GM18907 (cell line): ENCODE measurements around the gene GREB1.

Source experiments
- ATAC-seq: cut with Tn5 transposase; IDR thresholded peaks from one replicate; pipeline ENCODE4 v1.9.1; 2021; ENCODE audit warnings: mild to moderate bottlenecking, moderate library complexity; ENCODE audit not compliant: unreplicated experiment

Gene GREB1

GRCh38 chr2:11597538-11598225 lies 63.8 kb downstream of the GREB1 start:
- ATAC-seq = no peak

GRCh38 chr2:11598228-11598731 lies 64.4 kb downstream of the GREB1 start:
- ATAC-seq = no peak

GRCh38 chr2:11602563-11603204 lies 68.8 kb downstream of the GREB1 start:
- no peak for ATAC-seq

- ATAC-seq = no peak
These were observed 76.9 kb downstream of the GREB1 start for GRCh38 chr2:11610624-11611242.

- ATAC-seq = no peak
These were observed 77.4 kb downstream of the GREB1 start for GRCh38 chr2:11611251-11611650.

GRCh38 chr2:11612553-11613215 lies 78.8 kb downstream of the GREB1 start:
- no peak for ATAC-seq

- ATAC-seq = no peak
These were observed 79.5 kb downstream of the GREB1 start for GRCh38 chr2:11613297-11613696.

- no peak for ATAC-seq
These were observed 81.4 kb downstream of the GREB1 start for GRCh38 chr2:11615209-11615608.

GRCh38 chr2:11616097-11616687 lies 82.3 kb downstream of the GREB1 start:
- ATAC-seq = no peak

GRCh38 chr2:11616851-11617415 lies 83.1 kb downstream of the GREB1 start:
- ATAC-seq = no peak

- no peak for ATAC-seq
These were observed 83.7 kb downstream of the GREB1 start for GRCh38 chr2:11617527-11617926.

- ATAC-seq = no peak
These were observed 84.3 kb downstream of the GREB1 start for GRCh38 chr2:11617984-11618707.

GRCh38 chr2:11618708-11619062 lies 84.8 kb downstream of the GREB1 start:
- no peak for ATAC-seq

- ATAC-seq = no peak
These were observed 87.6 kb downstream of the GREB1 start for GRCh38 chr2:11621410-11621809.

GRCh38 chr2:11622611-11623010 lies 88.8 kb downstream of the GREB1 start:
- no peak for ATAC-seq

- no peak for ATAC-seq
These were observed 91.0 kb downstream of the GREB1 start for GRCh38 chr2:11624893-11625292.

- ATAC-seq = no peak
These were observed 91.8 kb downstream of the GREB1 start for GRCh38 chr2:11625671-11626070.

GRCh38 chr2:11628675-11629074 lies 94.8 kb downstream of the GREB1 start:
- ATAC-seq = no peak

GRCh38 chr2:11629215-11629614 lies 95.4 kb downstream of the GREB1 start:
- no peak for ATAC-seq

GRCh38 chr2:11629851-11630250 lies 96.0 kb downstream of the GREB1 start:
- no peak for ATAC-seq
